Measurements from ENCODE around the gene TTC32. TPM values are rescaled to one million over a fixed set of nuclear protein-coding genes. Genes with fewer than 3 reads are reported as not detected.

The TTC32 gene
- total and polyA plus RNA-seq, 8 donors, result 6.6 to 42.7 (median 32.8) TPM

DNA sequence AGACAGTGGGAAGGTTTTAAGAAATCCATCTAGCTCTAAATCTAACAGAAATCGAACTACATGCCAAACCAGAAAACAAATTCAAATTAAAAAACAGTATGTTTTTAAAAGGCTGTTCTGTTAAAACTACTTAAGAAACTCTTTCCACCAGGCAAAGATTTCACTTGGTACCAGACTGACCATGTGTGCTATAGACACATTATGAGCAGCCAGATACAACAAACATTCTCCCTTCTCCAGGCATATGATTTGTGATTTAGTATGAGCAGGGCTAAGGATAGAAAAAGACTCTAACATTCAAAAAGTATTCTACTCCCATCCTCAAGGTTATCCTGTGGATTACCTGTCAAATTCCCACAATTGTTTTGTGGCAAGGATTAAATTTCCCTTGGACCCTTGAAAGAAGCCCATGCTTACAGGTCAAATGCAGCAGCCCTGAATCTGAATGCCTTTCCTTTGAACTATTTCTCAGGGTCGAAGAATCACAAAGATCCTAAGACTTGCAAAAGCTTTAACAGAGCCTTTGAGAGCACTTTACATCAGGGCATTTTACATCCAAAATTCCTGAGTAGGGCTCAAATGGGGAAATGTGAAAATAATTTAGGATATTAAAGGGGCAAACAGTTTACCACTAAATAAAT lies 42.5 kb upstream of the TTC32 start:
- intact Hi-C loops (cut with DNase I), result no loop called here
- H3K36me3 ChIP-seq, result no peaks in the 10 kb centered on the region
- H3K4me1 ChIP-seq, result no peaks in the 10 kb centered on the region
- TF ChIP-seq, protein P1, sequence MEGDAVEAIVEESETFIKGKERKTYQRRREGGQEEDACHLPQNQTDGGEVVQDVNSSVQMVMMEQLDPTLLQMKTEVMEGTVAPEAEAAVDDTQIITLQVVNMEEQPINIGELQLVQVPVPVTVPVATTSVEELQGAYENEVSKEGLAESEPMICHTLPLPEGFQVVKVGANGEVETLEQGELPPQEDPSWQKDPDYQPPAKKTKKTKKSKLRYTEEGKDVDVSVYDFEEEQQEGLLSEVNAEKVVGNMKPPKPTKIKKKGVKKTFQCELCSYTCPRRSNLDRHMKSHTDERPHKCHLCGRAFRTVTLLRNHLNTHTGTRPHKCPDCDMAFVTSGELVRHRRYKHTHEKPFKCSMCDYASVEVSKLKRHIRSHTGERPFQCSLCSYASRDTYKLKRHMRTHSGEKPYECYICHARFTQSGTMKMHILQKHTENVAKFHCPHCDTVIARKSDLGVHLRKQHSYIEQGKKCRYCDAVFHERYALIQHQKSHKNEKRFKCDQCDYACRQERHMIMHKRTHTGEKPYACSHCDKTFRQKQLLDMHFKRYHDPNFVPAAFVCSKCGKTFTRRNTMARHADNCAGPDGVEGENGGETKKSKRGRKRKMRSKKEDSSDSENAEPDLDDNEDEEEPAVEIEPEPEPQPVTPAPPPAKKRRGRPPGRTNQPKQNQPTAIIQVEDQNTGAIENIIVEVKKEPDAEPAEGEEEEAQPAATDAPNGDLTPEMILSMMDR (IDR thresholded peaks at IDR 0.05), result no peak
- no peaks in the 10 kb centered on the region for H3K27me3 ChIP-seq
- ATAC-seq (no peak), DNase-seq (no peak)
- no peak overlapping the region for H3K27ac ChIP-seq
- H3K4me3 ChIP-seq, result no peak overlapping the region
- no peaks in the 10 kb centered on the region for H3K9me3 ChIP-seq

DNA sequence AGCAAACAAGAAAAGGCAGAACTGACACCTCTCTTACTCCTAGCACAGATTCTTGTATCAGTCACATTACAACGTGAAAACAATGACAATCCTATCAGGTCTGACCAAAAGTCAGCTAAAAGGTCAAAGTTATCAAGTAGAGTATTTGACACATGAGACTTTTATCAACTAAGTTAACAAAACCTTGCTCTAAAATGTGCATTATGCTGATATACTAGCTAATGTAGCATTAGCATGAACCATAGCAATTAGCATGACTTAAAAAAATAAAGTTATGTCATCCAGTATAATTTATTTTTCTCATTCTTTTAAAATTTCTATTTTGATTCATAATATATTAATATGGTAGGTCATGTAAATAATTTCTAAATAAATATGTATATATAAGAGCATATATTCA lies 41.4 kb upstream of the TTC32 start:
- H3K4me1 ChIP-seq, result no peaks in the 10 kb centered on the region
- no peaks in the 10 kb centered on the region for H3K9me3 ChIP-seq
- intact Hi-C loops (cut with DNase I), result no loop called here
- no peak overlapping the region for H3K4me3 ChIP-seq
- DNase-seq, result no peak
- ATAC-seq, result no peak
- TF ChIP-seq, protein P1 (IDR thresholded peaks at IDR 0.05), result no peak
- H3K27me3 ChIP-seq, result no peaks in the 10 kb centered on the region
- no peak overlapping the region for H3K27ac ChIP-seq
- no peaks in the 10 kb centered on the region for H3K36me3 ChIP-seq

DNA sequence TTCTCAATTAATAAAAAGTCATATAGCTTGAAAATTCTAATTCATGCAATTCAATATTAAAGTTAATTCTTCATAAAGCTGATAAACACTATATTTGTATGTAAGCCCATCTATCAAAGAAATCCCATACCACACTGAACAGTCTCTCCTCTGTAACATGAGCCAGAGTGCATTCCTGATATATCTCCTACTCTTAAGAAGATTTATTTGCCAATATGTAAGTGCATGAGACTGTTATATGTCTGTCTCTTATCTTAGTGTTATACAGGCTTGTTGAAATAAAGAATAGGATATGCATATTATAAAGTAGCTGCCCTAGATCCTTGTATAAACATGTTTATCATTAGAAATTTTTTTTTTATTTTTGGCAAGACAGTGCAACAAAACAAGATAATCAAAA lies 40.4 kb upstream of the TTC32 start:
- Histone ChIP-seq H3K36me3 (peaks cover 0 to 9% of the 10 kb centered on the region in 2 donors), H3K27me3 (no peaks in the 10 kb centered on the region), H3K4me1 (no peaks in the 10 kb centered on the region), H3K27ac (no peak overlapping the region), H3K9me3 (no peaks in the 10 kb centered on the region), H3K4me3 (no peak overlapping the region)
- ATAC-seq (no peak), DNase-seq (no peak)
- TF ChIP-seq, protein P1 (IDR thresholded peaks at IDR 0.05), result no peak
- intact Hi-C loops (cut with DNase I), result no loop called here

DNA sequence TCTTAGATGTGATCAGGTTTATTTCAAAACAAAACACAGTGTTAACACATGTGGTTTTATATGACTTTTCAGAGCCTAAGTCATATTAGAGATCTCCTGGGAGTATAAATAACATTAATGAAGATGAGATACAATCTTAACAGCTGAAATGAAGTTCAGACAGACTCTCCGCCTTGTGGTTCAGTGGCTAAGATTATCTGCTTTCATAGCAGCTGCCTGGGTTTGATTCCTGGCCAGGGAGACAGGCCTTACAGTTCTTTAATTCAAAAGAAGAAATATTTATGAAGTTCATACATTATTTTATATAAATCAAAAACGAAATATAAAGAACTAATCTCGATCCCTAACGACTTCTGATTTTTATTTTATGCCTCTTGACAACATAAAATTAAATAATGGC lies 35.2 kb upstream of the TTC32 start:
- intact Hi-C loops (cut with DNase I), result no loop called here
- no peaks in the 10 kb centered on the region for H3K4me1 ChIP-seq
- H3K27ac ChIP-seq, result no peak overlapping the region
- no peaks in the 10 kb centered on the region for H3K27me3 ChIP-seq
- TF ChIP-seq, protein P1 (IDR thresholded peaks at IDR 0.05), result no peak
- DNase-seq, result no peak
- H3K4me3 ChIP-seq, result no peak overlapping the region
- no peaks in the 10 kb centered on the region for H3K9me3 ChIP-seq
- H3K36me3 ChIP-seq, result peaks cover 0 to 20% of the 10 kb centered on the region in 2 donors
- no peak for ATAC-seq

DNA sequence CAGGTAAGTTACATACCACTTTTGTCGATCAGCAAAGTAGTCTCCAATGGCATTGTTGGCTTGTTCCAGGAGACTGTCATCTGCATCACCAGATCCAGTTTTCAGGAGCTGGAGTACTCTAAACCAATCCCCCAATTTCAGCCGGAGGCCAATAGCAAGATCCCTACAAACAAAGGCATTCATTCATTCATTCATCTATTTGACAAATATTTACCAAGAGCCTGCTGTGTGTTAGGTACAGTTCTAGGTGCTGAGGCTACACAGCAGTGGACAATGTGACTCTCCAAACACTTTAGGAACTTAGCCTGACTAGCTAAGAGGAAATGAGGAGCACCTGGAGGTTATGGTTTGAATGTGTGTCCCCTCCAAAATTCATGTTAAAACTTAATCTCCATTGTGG lies 34.4 kb upstream of the TTC32 start:
- intact Hi-C loops (cut with DNase I), result no loop called here

More for the DNA sequence above, 34.4 kb upstream of the TTC32 start:
- TF ChIP-seq, protein P1 (IDR thresholded peaks at IDR 0.05), result no peak
- H3K27ac ChIP-seq, result no peak overlapping the region
- no peak for DNase-seq
- no peaks in the 10 kb centered on the region for H3K4me1 ChIP-seq
- H3K27me3 ChIP-seq, result no peaks in the 10 kb centered on the region
- no peak for ATAC-seq
- H3K4me3 ChIP-seq, result no peak overlapping the region
- H3K9me3 ChIP-seq, result no peaks in the 10 kb centered on the region
- H3K36me3 ChIP-seq, result peaks cover 0 to 20% of the 10 kb centered on the region in 2 donors

Measured in left lung (tissue), 10 donors.